Esophagus squamous epithelium (tissue), 4 donors: ENCODE results near the gene FAM180A.

Experiments
- POLR2A ChIP-seq, 4 donors: fragments of 450-650 bp; IDR thresholded peaks; one replicate each; pipeline ENCODE4 v1.6.1; 2017; ENCODE audit warnings: antibody characterized with exemption in 4 of 4, mild to moderate bottlenecking in 4 of 4, moderate library complexity in 3 of 4
- TF ChIP-seq, protein P1 (sequence below), 6 experiments: fragments of 450-650 bp in 4 of 6; fragments of 200-600 bp in 2 of 6; sonication (generic) in 2 of 6; IDR thresholded peaks; one replicate each; pipeline ENCODE4 v1.5.1; 2016 to 2019; ENCODE audit warnings: antibody characterized with exemption in 6 of 6, mild to moderate bottlenecking in 4 of 6, moderate library complexity in 4 of 6

GRCh38 chr7:135790371-135790977 lies 41.9 kb upstream of the FAM180A start:
- TF ChIP-seq, protein P1, sequence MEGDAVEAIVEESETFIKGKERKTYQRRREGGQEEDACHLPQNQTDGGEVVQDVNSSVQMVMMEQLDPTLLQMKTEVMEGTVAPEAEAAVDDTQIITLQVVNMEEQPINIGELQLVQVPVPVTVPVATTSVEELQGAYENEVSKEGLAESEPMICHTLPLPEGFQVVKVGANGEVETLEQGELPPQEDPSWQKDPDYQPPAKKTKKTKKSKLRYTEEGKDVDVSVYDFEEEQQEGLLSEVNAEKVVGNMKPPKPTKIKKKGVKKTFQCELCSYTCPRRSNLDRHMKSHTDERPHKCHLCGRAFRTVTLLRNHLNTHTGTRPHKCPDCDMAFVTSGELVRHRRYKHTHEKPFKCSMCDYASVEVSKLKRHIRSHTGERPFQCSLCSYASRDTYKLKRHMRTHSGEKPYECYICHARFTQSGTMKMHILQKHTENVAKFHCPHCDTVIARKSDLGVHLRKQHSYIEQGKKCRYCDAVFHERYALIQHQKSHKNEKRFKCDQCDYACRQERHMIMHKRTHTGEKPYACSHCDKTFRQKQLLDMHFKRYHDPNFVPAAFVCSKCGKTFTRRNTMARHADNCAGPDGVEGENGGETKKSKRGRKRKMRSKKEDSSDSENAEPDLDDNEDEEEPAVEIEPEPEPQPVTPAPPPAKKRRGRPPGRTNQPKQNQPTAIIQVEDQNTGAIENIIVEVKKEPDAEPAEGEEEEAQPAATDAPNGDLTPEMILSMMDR (IDR thresholded peaks at IDR 0.05): no peak
- no peak for TF ChIP-seq POLR2A (IDR thresholded peaks at IDR 0.05)
